Measurements from ENCODE around the gene NPRL2.
A peak's percentile ranks its signal among the peaks of the same experiment; 100 is the strongest.

Gene NPRL2

GRCh38 chr3:50356553-50356952, 6.0 kb upstream of the NPRL2 start:
- TF ChIP-seq, protein P1, sequence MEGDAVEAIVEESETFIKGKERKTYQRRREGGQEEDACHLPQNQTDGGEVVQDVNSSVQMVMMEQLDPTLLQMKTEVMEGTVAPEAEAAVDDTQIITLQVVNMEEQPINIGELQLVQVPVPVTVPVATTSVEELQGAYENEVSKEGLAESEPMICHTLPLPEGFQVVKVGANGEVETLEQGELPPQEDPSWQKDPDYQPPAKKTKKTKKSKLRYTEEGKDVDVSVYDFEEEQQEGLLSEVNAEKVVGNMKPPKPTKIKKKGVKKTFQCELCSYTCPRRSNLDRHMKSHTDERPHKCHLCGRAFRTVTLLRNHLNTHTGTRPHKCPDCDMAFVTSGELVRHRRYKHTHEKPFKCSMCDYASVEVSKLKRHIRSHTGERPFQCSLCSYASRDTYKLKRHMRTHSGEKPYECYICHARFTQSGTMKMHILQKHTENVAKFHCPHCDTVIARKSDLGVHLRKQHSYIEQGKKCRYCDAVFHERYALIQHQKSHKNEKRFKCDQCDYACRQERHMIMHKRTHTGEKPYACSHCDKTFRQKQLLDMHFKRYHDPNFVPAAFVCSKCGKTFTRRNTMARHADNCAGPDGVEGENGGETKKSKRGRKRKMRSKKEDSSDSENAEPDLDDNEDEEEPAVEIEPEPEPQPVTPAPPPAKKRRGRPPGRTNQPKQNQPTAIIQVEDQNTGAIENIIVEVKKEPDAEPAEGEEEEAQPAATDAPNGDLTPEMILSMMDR (IDR thresholded peaks at IDR 0.05; ENCODE audit: control insufficient read depth, extremely low read depth, insufficient read depth), result no peak
- DNase-seq (ENCODE audit: low read depth), result no peak
- H3K4me3 ChIP-seq (ENCODE audit: low read depth, low read length), result no peak overlapping the region; the same call in 1 of the 2 replicates

DNA sequence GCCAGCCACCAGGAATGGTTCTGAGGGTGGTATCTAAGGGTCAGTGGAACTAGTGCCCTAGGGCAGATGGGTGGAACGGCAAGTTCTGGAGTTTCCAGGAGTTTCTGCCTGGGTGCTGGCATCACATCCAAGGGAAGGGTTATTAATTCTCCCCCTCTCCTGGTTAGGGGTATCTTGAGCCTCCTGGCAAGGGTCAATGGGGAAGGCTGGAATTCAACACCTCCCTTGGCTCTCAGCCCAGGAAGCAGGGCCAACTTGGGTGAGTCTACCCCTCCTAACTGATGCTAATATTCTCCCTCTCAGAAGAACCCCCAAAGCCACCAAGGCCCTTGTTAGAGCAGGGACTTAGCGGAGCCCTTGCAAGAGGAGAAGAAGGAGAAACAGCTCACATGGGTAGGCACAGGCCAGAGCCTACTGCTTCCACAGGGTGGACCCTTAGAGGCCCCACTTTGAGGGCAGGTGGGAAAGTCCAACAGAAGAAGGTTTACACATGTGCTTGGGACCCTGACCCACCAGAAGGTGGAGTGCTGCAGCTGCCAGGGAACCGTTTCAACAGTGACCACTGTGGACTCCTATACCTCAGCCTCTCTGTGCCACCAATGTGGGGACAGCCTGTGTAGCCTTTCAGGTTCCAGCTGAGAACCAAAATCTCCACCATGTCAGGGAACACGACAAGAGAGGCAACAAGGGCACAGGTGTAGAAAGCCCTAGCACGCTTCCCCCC, 5.4 kb upstream of the NPRL2 start:
- TF ChIP-seq, protein P1 (IDR thresholded peaks at IDR 0.05; ENCODE audit: control insufficient read depth, extremely low read depth, insufficient read depth), result no peak
- H3K4me3 ChIP-seq (ENCODE audit: low read depth, low read length), result no peak overlapping the region
- no peak for DNase-seq (ENCODE audit: low read depth)

- TF ChIP-seq, protein P1 (IDR thresholded peaks at IDR 0.05; ENCODE audit: control insufficient read depth, extremely low read depth, insufficient read depth), result no peak
- no peak overlapping the region for H3K4me3 ChIP-seq (ENCODE audit: low read depth, low read length)
- DNase-seq (ENCODE audit: low read depth), result no peak
These were observed 4.3 kb upstream of the NPRL2 start for GRCh38 chr3:50354850-50355249.

- H3K4me3 ChIP-seq (ENCODE audit: low read depth, low read length), result no peak overlapping the region
- TF ChIP-seq, protein P1 (IDR thresholded peaks at IDR 0.05; ENCODE audit: control insufficient read depth, extremely low read depth, insufficient read depth), result no peak
- no peak for DNase-seq (ENCODE audit: low read depth)
These were observed 3.7 kb upstream of the NPRL2 start for GRCh38 chr3:50354186-50354764.

GRCh38 chr3:50353245-50354004, 2.9 kb upstream of the NPRL2 start:
- DNase-seq (ENCODE audit: low read depth), result no peak
- TF ChIP-seq, protein P1 (IDR thresholded peaks at IDR 0.05; ENCODE audit: control insufficient read depth, extremely low read depth, insufficient read depth), result no peak
- no peak overlapping the region for H3K4me3 ChIP-seq (ENCODE audit: low read depth, low read length)

DNA sequence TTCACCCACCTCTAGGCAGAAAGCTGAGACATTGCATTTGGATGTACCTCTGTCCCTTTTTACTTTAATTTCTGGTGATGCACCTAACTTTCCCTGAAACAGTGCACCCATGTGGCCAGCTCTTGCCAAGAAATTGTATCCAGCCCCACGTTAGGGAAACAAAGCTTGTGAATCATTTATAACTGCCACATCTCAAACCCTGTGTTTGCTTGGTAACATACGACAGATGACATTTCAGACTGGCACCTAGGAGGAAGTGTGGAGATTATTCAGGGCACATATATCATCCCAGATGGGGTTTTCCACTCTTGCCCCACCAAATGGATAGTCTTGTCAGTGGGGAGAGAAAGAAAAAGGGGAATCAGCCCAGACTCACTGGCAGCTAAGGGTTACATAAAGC, 2.2 kb upstream of the NPRL2 start:
- TF ChIP-seq, protein P1 (IDR thresholded peaks at IDR 0.05; ENCODE audit: control insufficient read depth, extremely low read depth, insufficient read depth), result peak; percentile 42
- H3K4me3 ChIP-seq (ENCODE audit: low read depth, low read length), result no peak overlapping the region
- no peak for DNase-seq (ENCODE audit: low read depth)
